ENCODE measurements around the gene DNAJC25.
"Not testable (repeated sequence)": the region's sequence is repeated elsewhere in the genome, so short reads cannot be mapped to it uniquely, and the experiment has no call there.

Gene DNAJC25

GRCh38 chr9:111668026-111668573 is 37.0 kb downstream of the DNAJC25 start:
- no peak overlapping the region for H4K91ac ChIP-seq (ENCODE audit: low read depth, low read length)
- H3K4ac ChIP-seq (ENCODE audit: low read depth, low read length), result no peak overlapping the region
- no peak overlapping the region for H4K8ac ChIP-seq (ENCODE audit: low read depth, low read length)
- H3K27me3 ChIP-seq (ENCODE audit: insufficient read depth, low read length), result no peaks in the 10 kb centered on the region
- no peak overlapping the region for H4K12ac ChIP-seq (ENCODE audit: low read depth, low read length)
- H3K14ac ChIP-seq (ENCODE audit: low read length), result no peak overlapping the region
- no peak overlapping the region for H2AK5ac ChIP-seq (ENCODE audit: low read length)
- peaks cover 0 to 4% of the 10 kb centered on the region in 2 experiments for H3K4me1 ChIP-seq (ENCODE audit: control insufficient read depth in 1 of 2, insufficient read depth in 2 of 2, low read length in 2 of 2)
- no peak overlapping the region for H3K4me2 ChIP-seq (ENCODE audit: low read length)
- H2BK12ac ChIP-seq (ENCODE audit: low read length), result no peak overlapping the region
- H3K18ac ChIP-seq (ENCODE audit: low read length), result no peak overlapping the region
- no peak overlapping the region for H3K27ac ChIP-seq (ENCODE audit: low read depth, low read length)
- WGBS (ENCODE audit: extremely low coverage, insufficient coverage, insufficient read length), result no CpG with 5 or more reads among the region's 1 CpG
- peaks cover 10 to 15% of the 10 kb centered on the region in 2 experiments for H3K36me3 ChIP-seq (ENCODE audit: control insufficient read depth in 1 of 2, insufficient read depth in 2 of 2, low read length in 2 of 2)
- H2BK120ac ChIP-seq (ENCODE audit: insufficient read depth, low read length, poor library complexity), result no peak overlapping the region
- no peak overlapping the region for H3K4me3 ChIP-seq (ENCODE audit: low read depth, low read length)
- no peak overlapping the region for H3K9ac ChIP-seq (ENCODE audit: low read length)
- no peak overlapping the region for H2AFZ ChIP-seq (ENCODE audit: insufficient read depth, low read length, poor library complexity)
- H2BK5ac ChIP-seq (ENCODE audit: low read depth, low read length, poor library complexity), result no peak overlapping the region
- H3K79me2 ChIP-seq (ENCODE audit: control insufficient read depth, insufficient read depth, low read length, poor library complexity), result no peaks in the 10 kb centered on the region
- H3K23ac ChIP-seq (ENCODE audit: low read length), result no peak overlapping the region
- DNase-seq, result no peak
- no peaks in the 10 kb centered on the region for H3K79me1 ChIP-seq (ENCODE audit: low read length)
- H3K9me3 ChIP-seq (ENCODE audit: insufficient read depth, low read depth, low read length), result no peaks in the 10 kb centered on the region

DNA sequence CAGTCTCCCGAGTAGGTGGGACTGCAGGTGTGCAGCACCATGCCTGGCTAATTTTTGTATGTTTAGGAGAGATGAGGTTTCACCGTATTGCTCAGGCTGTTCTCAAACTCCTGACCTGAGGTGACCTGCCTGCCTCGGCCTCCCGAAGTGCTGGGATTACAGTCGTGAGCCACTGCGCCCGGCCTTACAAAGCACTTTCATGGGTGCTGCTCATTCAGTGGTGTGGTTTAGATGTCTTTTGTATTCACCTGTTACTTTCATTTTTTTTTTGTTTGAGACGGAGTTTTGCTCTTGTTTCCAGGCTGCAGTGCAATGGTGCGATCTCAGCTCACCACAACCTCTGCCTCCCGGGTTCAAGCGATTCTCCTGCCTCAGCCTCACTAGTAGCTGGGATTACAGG is 37.5 kb downstream of the DNAJC25 start:
- H4K91ac ChIP-seq (ENCODE audit: low read depth, low read length); H3K79me1 ChIP-seq (ENCODE audit: low read length); H2AK5ac ChIP-seq (ENCODE audit: low read length); DNase-seq; H3K23ac ChIP-seq (ENCODE audit: low read length); H3K4me3 ChIP-seq (ENCODE audit: low read depth, low read length); H2AFZ ChIP-seq (ENCODE audit: insufficient read depth, low read length, poor library complexity); H4K12ac ChIP-seq (ENCODE audit: low read depth, low read length); H3K4me1 ChIP-seq (ENCODE audit: control insufficient read depth in 1 of 2, insufficient read depth in 2 of 2, low read length in 2 of 2); H2BK12ac ChIP-seq (ENCODE audit: low read length); H2BK120ac ChIP-seq (ENCODE audit: insufficient read depth, low read length, poor library complexity); H3K27ac ChIP-seq (ENCODE audit: low read depth, low read length); H4K8ac ChIP-seq (ENCODE audit: low read depth, low read length); H3K9me3 ChIP-seq (ENCODE audit: insufficient read depth, low read depth, low read length); H2BK5ac ChIP-seq (ENCODE audit: low read depth, low read length, poor library complexity); H3K4me2 ChIP-seq (ENCODE audit: low read length); H3K18ac ChIP-seq (ENCODE audit: low read length); H3K79me2 ChIP-seq (ENCODE audit: control insufficient read depth, insufficient read depth, low read length, poor library complexity); H3K27me3 ChIP-seq (ENCODE audit: insufficient read depth, low read length); H3K9ac ChIP-seq (ENCODE audit: low read length); H3K14ac ChIP-seq (ENCODE audit: low read length); H3K4ac ChIP-seq (ENCODE audit: low read depth, low read length): not testable (repeated sequence)
- WGBS (ENCODE audit: extremely low coverage, insufficient coverage, insufficient read length), result no CpG with 5 or more reads among the region's 11 CpGs
- H3K36me3 ChIP-seq (ENCODE audit: control insufficient read depth in 1 of 2, insufficient read depth in 2 of 2, low read length in 2 of 2), result peaks cover 10 to 15% of the 10 kb centered on the region in 2 experiments

GRCh38 chr9:111674319-111674718 is 43.2 kb downstream of the DNAJC25 start:
- H3K4me1 ChIP-seq (ENCODE audit: control insufficient read depth in 1 of 2, insufficient read depth in 2 of 2, low read length in 2 of 2), result no peaks in the 10 kb centered on the region
- no peak overlapping the region for H2BK12ac ChIP-seq (ENCODE audit: low read length)
- no peak overlapping the region for H3K27ac ChIP-seq (ENCODE audit: low read depth, low read length)
- no peak overlapping the region for H2AK5ac ChIP-seq (ENCODE audit: low read length)
- no peak overlapping the region for H3K9ac ChIP-seq (ENCODE audit: low read length)
- no peak overlapping the region for H2AFZ ChIP-seq (ENCODE audit: insufficient read depth, low read length, poor library complexity)
- H3K27me3 ChIP-seq (ENCODE audit: insufficient read depth, low read length), result no peaks in the 10 kb centered on the region
- no peak overlapping the region for H3K4me3 ChIP-seq (ENCODE audit: low read depth, low read length)
- H4K8ac ChIP-seq (ENCODE audit: low read depth, low read length), result no peak overlapping the region
- no peak overlapping the region for H3K4ac ChIP-seq (ENCODE audit: low read depth, low read length)
- H2BK5ac ChIP-seq (ENCODE audit: low read depth, low read length, poor library complexity), result no peak overlapping the region
- H3K79me2 ChIP-seq (ENCODE audit: control insufficient read depth, insufficient read depth, low read length, poor library complexity), result no peaks in the 10 kb centered on the region
- H4K12ac ChIP-seq (ENCODE audit: low read depth, low read length), result no peak overlapping the region
- H4K91ac ChIP-seq (ENCODE audit: low read depth, low read length), result no peak overlapping the region
- no peak overlapping the region for H3K18ac ChIP-seq (ENCODE audit: low read length)
- H2BK120ac ChIP-seq (ENCODE audit: insufficient read depth, low read length, poor library complexity), result no peak overlapping the region
- no peaks in the 10 kb centered on the region for H3K79me1 ChIP-seq (ENCODE audit: low read length)
- no peaks in the 10 kb centered on the region for H3K9me3 ChIP-seq (ENCODE audit: insufficient read depth, low read depth, low read length)
- DNase-seq, result no peak
- H3K4me2 ChIP-seq (ENCODE audit: low read length), result no peak overlapping the region
- H3K14ac ChIP-seq (ENCODE audit: low read length), result no peak overlapping the region
- no CpG with 5 or more reads among the region's 2 CpGs for WGBS (ENCODE audit: extremely low coverage, insufficient coverage, insufficient read length)
- H3K23ac ChIP-seq (ENCODE audit: low read length), result no peak overlapping the region
- peaks cover 2 to 7% of the 10 kb centered on the region in 2 experiments for H3K36me3 ChIP-seq (ENCODE audit: control insufficient read depth in 1 of 2, insufficient read depth in 2 of 2, low read length in 2 of 2)

DNA sequence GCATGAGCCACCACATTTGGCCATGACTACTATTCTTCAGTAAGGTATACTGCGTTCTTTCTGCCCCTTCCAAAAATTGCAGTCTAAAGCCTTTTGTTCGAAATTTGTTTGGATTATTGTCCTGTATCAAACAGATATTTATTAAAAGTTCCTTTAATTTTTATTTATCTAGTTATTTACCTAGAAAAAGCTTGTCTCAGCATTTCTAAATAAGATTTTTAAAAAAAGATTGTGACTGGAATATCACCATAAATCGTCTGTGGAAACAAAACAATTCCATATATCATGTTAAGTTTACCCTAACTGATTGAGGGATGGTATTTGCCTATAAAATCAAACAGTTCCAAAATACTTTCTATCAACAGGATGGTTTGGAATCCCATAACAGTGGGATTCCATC is 45.0 kb downstream of the DNAJC25 start:
- no peak overlapping the region for H2BK12ac ChIP-seq (ENCODE audit: low read length)
- H3K9ac ChIP-seq (ENCODE audit: low read length), result no peak overlapping the region
- WGBS (ENCODE audit: extremely low coverage, insufficient coverage, insufficient read length), result no CpG with 5 or more reads among the region's 3 CpGs

More for the DNA sequence above, 45.0 kb downstream of the DNAJC25 start:
- Histone ChIP-seq H3K79me2 (ENCODE audit: control insufficient read depth, insufficient read depth, low read length, poor library complexity) (no peaks in the 10 kb centered on the region), H4K8ac (ENCODE audit: low read depth, low read length) (no peak overlapping the region), H2AFZ (ENCODE audit: insufficient read depth, low read length, poor library complexity) (no peak overlapping the region), H3K4me3 (ENCODE audit: low read depth, low read length) (no peak overlapping the region), H3K36me3 (ENCODE audit: control insufficient read depth in 1 of 2, insufficient read depth in 2 of 2, low read length in 2 of 2) (peaks cover 4 to 10% of the 10 kb centered on the region in 2 experiments), H4K91ac (ENCODE audit: low read depth, low read length) (no peak overlapping the region), H3K14ac (ENCODE audit: low read length) (no peak overlapping the region), H2BK120ac (ENCODE audit: insufficient read depth, low read length, poor library complexity) (no peak overlapping the region), H3K9me3 (ENCODE audit: insufficient read depth, low read depth, low read length) (no peaks in the 10 kb centered on the region), H3K4ac (ENCODE audit: low read depth, low read length) (no peak overlapping the region), H3K27ac (ENCODE audit: low read depth, low read length) (no peak overlapping the region), H3K4me1 (ENCODE audit: control insufficient read depth in 1 of 2, insufficient read depth in 2 of 2, low read length in 2 of 2) (no peaks in the 10 kb centered on the region), H3K27me3 (ENCODE audit: insufficient read depth, low read length) (no peaks in the 10 kb centered on the region), H3K18ac (ENCODE audit: low read length) (no peak overlapping the region), H4K12ac (ENCODE audit: low read depth, low read length) (no peak overlapping the region), H3K4me2 (ENCODE audit: low read length) (no peak overlapping the region), H3K23ac (ENCODE audit: low read length) (no peak overlapping the region), H2BK5ac (ENCODE audit: low read depth, low read length, poor library complexity) (no peak overlapping the region), H3K79me1 (ENCODE audit: low read length) (no peaks in the 10 kb centered on the region), H2AK5ac (ENCODE audit: low read length) (no peak overlapping the region)
- no peak for DNase-seq

Data from trophoblast cell (in vitro differentiated cells and primary cell).